Endothelial cell of umbilical vein (primary cell): ENCODE measurements around the gene ARL8B. TPM values are rescaled to one million over a fixed set of nuclear protein-coding genes. Genes with fewer than 3 reads are reported as not detected.

ENCODE experiments used
- BruUV-seq: library from RNA; stranded (reverse); fragments of 400-500 nt; replicated peaks from 2 replicates; lab custom pipeline; 2021; lab: Mats Ljungman, UMichigan
- CTCF ChIA-PET: fragments of 300-600, 350-600 bp; sonication (Branson Sonifier 250); formaldehyde crosslinking; loops from one replicate; lab custom pipeline; 2021; ENCODE audit warnings: antibody characterized with exemption, inconsistent platforms; lab: Charles Lee
- POLR2A ChIA-PET: fragments of 300-600, 350-600 bp; sonication (Branson Sonifier 250); formaldehyde crosslinking; loops from one replicate; lab custom pipeline; 2021; ENCODE audit warnings: antibody characterized with exemption, inconsistent platforms; lab: Charles Lee
- DNase-seq: peaks from one replicate; pipeline ENCODE4 v3.0.0-alpha.2; 2011; ENCODE audit warnings: low read depth, low spot score
- FAIRE-seq: peaks from 2 replicates; lab custom pipeline; 2011; peaks lifted over from hg19 to GRCh38; lab: Jason Lieb, UNC
- H2AFZ ChIP-seq: 2 replicates; pipeline ENCODE4 v1.6.0; 2012; ENCODE audit warnings: low read depth, low read length, control low read depth, inconsistent platforms
- H3K27ac ChIP-seq: 2 replicates; pipeline ENCODE4 v1.5.1; 2011; ENCODE audit warnings: low read depth, mild to moderate bottlenecking, control low read depth, low read length, moderate library complexity; ENCODE audit not compliant: insufficient read depth
- H3K27me3 ChIP-seq, 2 experiments: 2 replicates each; pipeline versions ENCODE4 v1.6.0 to v1.6.1; 2011; ENCODE audit warnings: low read length in 2 of 2, mixed read lengths in 1 of 2; ENCODE audit not compliant: control insufficient read depth in 2 of 2, insufficient read depth in 2 of 2
- H3K36me3 ChIP-seq, 2 experiments: 2 replicates in 1 of 2; 3 replicates in 1 of 2; pipeline ENCODE4 v1.5.1; 2011; ENCODE audit warnings: low read length in 2 of 2, mild to moderate bottlenecking in 1 of 2, moderate library complexity in 1 of 2; ENCODE audit not compliant: control insufficient read depth in 2 of 2, insufficient read depth in 2 of 2; ENCODE audit errors: extremely low read depth in 1 of 2
- H3K4me1 ChIP-seq: 3 replicates; pipeline ENCODE4 v1.5.1; 2011; ENCODE audit warnings: mild to moderate bottlenecking, low read length; ENCODE audit not compliant: control insufficient read depth, insufficient read depth; ENCODE audit errors: extremely low read depth
- H3K4me2 ChIP-seq: 2 replicates; pipeline ENCODE4 v1.6.1; 2011; ENCODE audit warnings: low read length, control low read depth, mixed read lengths; ENCODE audit not compliant: insufficient read depth
- H3K4me3 ChIP-seq, 3 experiments: fragments of 200-600 bp in 1 of 3; sonication (generic), shearing (Covaris generic) in 1 of 3; replicated peaks in 1 of 3; 2 replicates each; pipeline ENCODE4 v1.5.1; 2011 to 2016; ENCODE audit warnings: control low read depth in 3 of 3, low read length in 3 of 3, mild to moderate bottlenecking in 2 of 3, inconsistent platforms in 1 of 3, low read depth in 1 of 3, moderate library complexity in 1 of 3; ENCODE audit not compliant: insufficient read depth in 1 of 3
- H3K79me2 ChIP-seq: 2 replicates; pipeline ENCODE4 v1.6.0; 2012; ENCODE audit warnings: low read length, inconsistent platforms; ENCODE audit not compliant: control insufficient read depth, insufficient read depth
- H3K9ac ChIP-seq: replicated peaks from 2 replicates; pipeline ENCODE3; 2011; ENCODE audit warnings: low read length, control low read depth; ENCODE audit not compliant: insufficient read depth; ENCODE audit errors: extremely low read depth
- H3K9me1 ChIP-seq: replicated peaks from 3 replicates; pipeline ENCODE4 v1.6.0; 2011; ENCODE audit warnings: mild to moderate bottlenecking, low read length; ENCODE audit not compliant: control insufficient read depth, insufficient read depth; ENCODE audit errors: extremely low read depth
- H3K9me3 ChIP-seq: replicated peaks from 2 replicates; pipeline ENCODE4 v1.5.1; 2012; ENCODE audit warnings: low read length, inconsistent platforms; ENCODE audit not compliant: control insufficient read depth, insufficient read depth
- H4K20me1 ChIP-seq: replicated peaks from 2 replicates; pipeline ENCODE3; 2011; ENCODE audit warnings: mild to moderate bottlenecking, low read length; ENCODE audit not compliant: control insufficient read depth, insufficient read depth; ENCODE audit errors: extremely low read depth
- EZH2 ChIP-seq: IDR thresholded peaks from 2 replicates; pipeline ENCODE4 v1.6.1; 2012; ENCODE audit warnings: borderline replicate concordance, low read depth, mild to moderate bottlenecking, moderate library complexity, low read length, inconsistent platforms; ENCODE audit not compliant: severe bottlenecking
- FOS ChIP-seq: IDR thresholded peaks from 2 replicates; pipeline ENCODE4 v1.6.1; 2011; ENCODE audit warnings: mild to moderate bottlenecking, low read length, moderate library complexity, borderline replicate concordance; ENCODE audit not compliant: insufficient read depth
- GATA2 ChIP-seq: IDR thresholded peaks from 2 replicates; pipeline ENCODE4 v1.7.0; 2011; ENCODE audit warnings: low read depth, mild to moderate bottlenecking, moderate library complexity, mixed read lengths, low read length; ENCODE audit not compliant: insufficient read length, insufficient read depth
- JUN ChIP-seq: IDR thresholded peaks from 2 replicates; pipeline ENCODE4 v1.6.1; 2011; ENCODE audit warnings: borderline replicate concordance, low read depth; ENCODE audit not compliant: insufficient read length, insufficient read depth
- MYC ChIP-seq: IDR thresholded peaks from one replicate; pipeline ENCODE4 v1.6.1; 2011; ENCODE audit warnings: mild to moderate bottlenecking, low read depth, low read length
- POLR2A ChIP-seq: IDR thresholded peaks from 2 replicates; pipeline ENCODE4 v1.6.1; 2012; ENCODE audit warnings: low read depth, mild to moderate bottlenecking, control low read depth, low read length
- POLR2AphosphoS5 ChIP-seq: IDR thresholded peaks from 2 replicates; pipeline ENCODE4 v1.6.1; 2012; ENCODE audit warnings: low read depth, mild to moderate bottlenecking, control low read depth, low read length, moderate library complexity; ENCODE audit not compliant: insufficient read depth
- dilution Hi-C: fragments of 300-500 bp; cut with MboI; formaldehyde crosslinking; loops from one replicate; pipeline ENCODE4 v1.15.0; 2019; ENCODE audit warnings: low sequenced_read_pairs; ENCODE audit not compliant: extremely low pct_ligation_motif_present
- intact Hi-C: fragments of 100-400 bp; cut with micrococcal nuclease; formaldehyde crosslinking; loops from one replicate; pipeline ENCODE4 v1.10.0; 2022
- polyA plus RNA-seq, 4 experiments: library from polyadenylated mRNA; depleted of rRNA in 3 of 4; stranded (reverse) in 3 of 4; unstranded in 1 of 4; fragments of >200 nt; gene quantifications; 2 replicates each; pipeline versions ENCODE4 v1.2.1 to v1.2.3, GENCODE V29; 2011 to 2012; ENCODE audit warnings: missing spikeins in 1 of 4
- total RNA-seq: library from RNA; stranded (reverse); gene quantifications from 2 replicates; pipeline ENCODE4 v1.2.3, GENCODE V29; 2021
- TF ChIP-seq, protein P1 (sequence below): IDR thresholded peaks from 2 replicates; pipeline ENCODE4 v1.6.1; 2011; ENCODE audit not compliant: insufficient read depth, insufficient read length
- TF ChIP-seq, protein P2 (sequence below), 2 donors: IDR thresholded peaks; 1 replicate in 1 of 2; 2 replicates in 1 of 2; pipeline ENCODE4 v1.5.1; 2011; ENCODE audit warnings: low read length in 2 of 2, mild to moderate bottlenecking in 2 of 2, moderate library complexity in 2 of 2, control low read depth in 1 of 2, inconsistent platforms in 1 of 2, low read depth in 1 of 2; ENCODE audit not compliant: insufficient read depth in 1 of 2; ENCODE audit errors: extremely low read depth in 1 of 2

Gene ARL8B
- total and polyA plus RNA-seq, 2 donors (not counting 3 experiments of a cell fraction or from before 2014, with no cell fraction given) = 32.1 to 58.2 TPM

DNA sequence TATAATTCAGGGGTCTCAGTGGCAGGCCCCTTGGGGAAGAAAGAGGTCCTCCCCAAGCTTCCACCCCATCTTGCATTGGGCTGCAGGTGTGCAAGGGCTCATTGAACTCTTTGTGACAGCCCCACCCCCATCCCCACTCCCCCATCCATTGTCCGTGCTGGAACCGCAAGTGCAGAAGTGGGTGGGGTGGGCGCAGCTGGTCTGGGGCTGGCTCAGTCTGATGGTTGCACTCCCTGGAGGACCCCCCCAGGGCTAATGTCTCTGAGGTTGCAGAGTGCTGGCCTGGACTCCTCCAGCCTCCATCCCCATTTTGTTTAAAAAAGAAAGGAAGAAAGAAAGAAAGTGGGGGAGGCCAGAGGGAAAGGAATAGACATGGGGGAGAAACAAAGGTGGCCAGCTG, 42.3 kb upstream of the ARL8B start:
- no peak overlapping the region for H3K9ac ChIP-seq
- no peak for DNase-seq
- no peak overlapping the region for H3K4me3 ChIP-seq
- no peaks in the 10 kb centered on the region for H3K36me3 ChIP-seq
- H4K20me1 ChIP-seq = no peaks in the 10 kb centered on the region
- H3K9me1 ChIP-seq = no peaks in the 10 kb centered on the region
- no peaks in the 10 kb centered on the region for H3K9me3 ChIP-seq
- dilution Hi-C loops (no loop called here), intact Hi-C loops (no loop called here)
- no peak overlapping the region for H2AFZ ChIP-seq
- H3K4me2 ChIP-seq = no peak overlapping the region
- no TSS peak for BruUV-seq
- CTCF ChIA-PET = no interaction called here
- no peaks in the 10 kb centered on the region for H3K79me2 ChIP-seq
- H3K27ac ChIP-seq = no peak overlapping the region
- no peak for FAIRE-seq
- H3K4me1 ChIP-seq = no peaks in the 10 kb centered on the region
- no peaks in the 10 kb centered on the region for H3K27me3 ChIP-seq
- POLR2A ChIA-PET = no interaction called here
- TF ChIP-seq EZH2 = no peak
- no peak for TF ChIP-seq GATA2
- no peak for TF ChIP-seq FOS
- no peak for TF ChIP-seq POLR2AphosphoS5
- TF ChIP-seq, protein P1, sequence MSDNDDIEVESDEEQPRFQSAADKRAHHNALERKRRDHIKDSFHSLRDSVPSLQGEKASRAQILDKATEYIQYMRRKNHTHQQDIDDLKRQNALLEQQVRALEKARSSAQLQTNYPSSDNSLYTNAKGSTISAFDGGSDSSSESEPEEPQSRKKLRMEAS = no peak
- no peak for TF ChIP-seq JUN
- TF ChIP-seq POLR2A = no peak
- TF ChIP-seq, protein P2, sequence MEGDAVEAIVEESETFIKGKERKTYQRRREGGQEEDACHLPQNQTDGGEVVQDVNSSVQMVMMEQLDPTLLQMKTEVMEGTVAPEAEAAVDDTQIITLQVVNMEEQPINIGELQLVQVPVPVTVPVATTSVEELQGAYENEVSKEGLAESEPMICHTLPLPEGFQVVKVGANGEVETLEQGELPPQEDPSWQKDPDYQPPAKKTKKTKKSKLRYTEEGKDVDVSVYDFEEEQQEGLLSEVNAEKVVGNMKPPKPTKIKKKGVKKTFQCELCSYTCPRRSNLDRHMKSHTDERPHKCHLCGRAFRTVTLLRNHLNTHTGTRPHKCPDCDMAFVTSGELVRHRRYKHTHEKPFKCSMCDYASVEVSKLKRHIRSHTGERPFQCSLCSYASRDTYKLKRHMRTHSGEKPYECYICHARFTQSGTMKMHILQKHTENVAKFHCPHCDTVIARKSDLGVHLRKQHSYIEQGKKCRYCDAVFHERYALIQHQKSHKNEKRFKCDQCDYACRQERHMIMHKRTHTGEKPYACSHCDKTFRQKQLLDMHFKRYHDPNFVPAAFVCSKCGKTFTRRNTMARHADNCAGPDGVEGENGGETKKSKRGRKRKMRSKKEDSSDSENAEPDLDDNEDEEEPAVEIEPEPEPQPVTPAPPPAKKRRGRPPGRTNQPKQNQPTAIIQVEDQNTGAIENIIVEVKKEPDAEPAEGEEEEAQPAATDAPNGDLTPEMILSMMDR (IDR thresholded peaks at IDR 0.05; ENCODE audit: extremely low read depth in 1 of 2, insufficient read depth in 1 of 2, low read depth in 1 of 2, low read length in 2 of 2) = no peak
- no peak for TF ChIP-seq MYC
